Stimulated activated CD8-positive, alpha-beta memory T cell treated with anti-CD3 and anti-CD28 coated beads, Interleukin-4, amount 100 ng/mL, for 1 hour (primary cell): Measurements from ENCODE around the gene FYN.

Source experiments
- DNase-seq, 2 donors: peaks; one replicate each; pipeline ENCODE4 v3.0.0-alpha.2; 2020; ENCODE audit warnings: low read depth in 2 of 2, low spot score in 1 of 2

FYN gene

GRCh38 chr6:111753573-111753972, 119.7 kb downstream of the FYN start:
- no peak for DNase-seq

- DNase-seq: no peak
These were observed 120.8 kb downstream of the FYN start for GRCh38 chr6:111752476-111752875.

GRCh38 chr6:111750753-111751673, 122.2 kb downstream of the FYN start:
- no peak for DNase-seq

GRCh38 chr6:111750153-111750552, 123.1 kb downstream of the FYN start:
- DNase-seq: no peak

- DNase-seq: no peak
These were observed 125.0 kb downstream of the FYN start for GRCh38 chr6:111748231-111748647.

GRCh38 chr6:111747829-111748228, 125.4 kb downstream of the FYN start:
- no peak for DNase-seq

- DNase-seq: no peak
These were observed 125.9 kb downstream of the FYN start for GRCh38 chr6:111747396-111747795.

- DNase-seq: no peak
These were observed 126.3 kb downstream of the FYN start for GRCh38 chr6:111746983-111747382.

- DNase-seq: no peak
These were observed 127.6 kb downstream of the FYN start for GRCh38 chr6:111745636-111746035.

- no peak for DNase-seq
These were observed 128.1 kb downstream of the FYN start for GRCh38 chr6:111745186-111745585.

GRCh38 chr6:111743862-111744692, 129.2 kb downstream of the FYN start:
- no peak for DNase-seq

- no peak for DNase-seq
These were observed 129.9 kb downstream of the FYN start for GRCh38 chr6:111743360-111743759.

- no peak for DNase-seq
These were observed 131.9 kb downstream of the FYN start for GRCh38 chr6:111741177-111741952.

GRCh38 chr6:111740506-111740905, 132.7 kb downstream of the FYN start:
- DNase-seq: no peak

GRCh38 chr6:111739257-111739696, 134.0 kb downstream of the FYN start:
- no peak for DNase-seq

- no peak for DNase-seq
These were observed 134.6 kb downstream of the FYN start for GRCh38 chr6:111738631-111739030.

- DNase-seq: no peak
These were observed 135.1 kb downstream of the FYN start for GRCh38 chr6:111738156-111738555.

GRCh38 chr6:111737065-111737521, 136.2 kb downstream of the FYN start:
- no peak for DNase-seq

- no peak for DNase-seq
These were observed 137.1 kb downstream of the FYN start for GRCh38 chr6:111736005-111736608.
